ENCODE data around the gene SLC22A4. TPM values are rescaled to one million over a fixed set of nuclear protein-coding genes. Genes with fewer than 3 reads are reported as not detected.

The SLC22A4 gene
- total and polyA plus RNA-seq, 2 of the 8 experiments (the other 6 are each of a cell fraction or from before 2014, with no cell fraction given): 0.45 to 0.60 TPM

- no peaks in the 10 kb centered on the region for H3K23me2 ChIP-seq (ENCODE audit: low read depth, low read length)
- H4K5ac ChIP-seq (ENCODE audit: insufficient read length, low read depth, low read length): no peak overlapping the region
- no peak overlapping the region for H4K91ac ChIP-seq (replicated peaks; ENCODE audit: insufficient read length, low read length)
- no peak overlapping the region for H3K18ac ChIP-seq (ENCODE audit: extremely low read depth, low read length)
- H3K4ac ChIP-seq (replicated peaks; ENCODE audit: insufficient read length, low read depth, low read length): no peak overlapping the region
- no peak overlapping the region for H3K27ac ChIP-seq (ENCODE audit: low read depth, low read length)
- ChIA-PET POLR2A (ENCODE audit: partially characterized antibody) (no interaction called here), CTCF (ENCODE audit: partially characterized antibody) (interaction anchor here (0.7 to 16.4 kb wide), 6 partner anchors 9 to 201 kb away, joined by 3 to 353 read pairs (median 5); partner anchors contain the start of gene IRF1)
- no peaks in the 10 kb centered on the region; a peak in 1 of 8 replicates for H3K36me3 ChIP-seq (ENCODE audit: control insufficient read depth in 2 of 4, insufficient read depth in 4 of 4, low read length in 3 of 4)
- peaks cover 0 to 1% of the 10 kb centered on the region in 2 experiments for H4K20me1 ChIP-seq (replicated peaks in 1 of 2; ENCODE audit: control insufficient read depth in 1 of 2, insufficient read depth in 2 of 2, low read length in 2 of 2)
- no peak for DNase-seq (ENCODE audit: low read depth in 1 of 2, low spot score in 2 of 2)
- H3K9me3 ChIP-seq (ENCODE audit: insufficient read depth in 2 of 2, low read depth in 1 of 2, low read length in 1 of 2): no peaks in the 10 kb centered on the region
- no peak overlapping the region for H2BK120ac ChIP-seq (replicated peaks; ENCODE audit: low read depth, low read length)
- no peak overlapping the region for H3K4me3 ChIP-seq (ENCODE audit: extremely low read depth in 1 of 4, insufficient read depth in 2 of 4, low read depth in 3 of 4, low read length in 4 of 4)
- no peak overlapping the region for H2AK5ac ChIP-seq (ENCODE audit: low read depth, low read length)
- no peak overlapping the region for H2BK20ac ChIP-seq (ENCODE audit: low read length)
- H2BK15ac ChIP-seq (ENCODE audit: low read length): no peak overlapping the region
- no peaks in the 10 kb centered on the region for H3K79me1 ChIP-seq (ENCODE audit: low read depth, low read length)
- H3K56ac ChIP-seq (replicated peaks; ENCODE audit: insufficient read length, low read depth, low read length): no peak overlapping the region
- H3K4me2 ChIP-seq (ENCODE audit: insufficient read depth in 1 of 2, low read depth in 2 of 2, low read length in 2 of 2): no peak overlapping the region
- FAIRE-seq: no peak
- no peaks in the 10 kb centered on the region for H3K4me1 ChIP-seq (replicated peaks in 1 of 4; ENCODE audit: control insufficient read depth in 3 of 4, insufficient read depth in 4 of 4, low read length in 3 of 4)
- no peak overlapping the region for H2BK5ac ChIP-seq (ENCODE audit: low read depth, low read length)
- no peak overlapping the region for H4K8ac ChIP-seq (ENCODE audit: extremely low read depth, insufficient read depth, low read length)
- H2BK12ac ChIP-seq (ENCODE audit: low read depth, low read length): no peak overlapping the region
- no peaks in the 10 kb centered on the region for H3K27me3 ChIP-seq (replicated peaks in 1 of 4; ENCODE audit: control insufficient read depth in 3 of 4, extremely low read depth in 1 of 4, insufficient read depth in 3 of 4, low read length in 3 of 4)
- H3K23ac ChIP-seq (ENCODE audit: insufficient read length): no peak overlapping the region
- no peak overlapping the region for H2AFZ ChIP-seq (ENCODE audit: low read length)
- 100% methylated on average over 2 of the region's 2 CpGs; no CpG with 5 or more reads in 1 of the 2 experiments for WGBS, 2 experiments (ENCODE audit: extremely low coverage in 1 of 2, insufficient coverage in 1 of 2, insufficient read length in 1 of 2, insufficient replicate concordance in 2 of 2, low coverage in 1 of 2, low lambda C conversion rate in 2 of 2, missing lambda C conversion rate in 1 of 2)
- no peak overlapping the region for H3K14ac ChIP-seq (ENCODE audit: insufficient read length)
- no peak overlapping the region for H3K9ac ChIP-seq (replicated peaks in 1 of 4; ENCODE audit: extremely low read depth in 1 of 4, low read depth in 3 of 4, low read length in 3 of 4)
- no peaks in the 10 kb centered on the region for H3K79me2 ChIP-seq (ENCODE audit: control insufficient read depth in 1 of 2, insufficient read depth in 2 of 2, low read length in 2 of 2)
- TF ChIP-seq KDM4A (IDR thresholded peaks at IDR 0.05; ENCODE audit: low read depth, low read length, severe bottlenecking): no peak
- TF ChIP-seq SIN3A (conservative IDR thresholded peaks at IDR 0.05 in 1 of 2, IDR thresholded peaks at IDR 0.05 in 1 of 2; ENCODE audit: low read depth in 1 of 2, low read length in 2 of 2): no peak
- no peak for TF ChIP-seq POU5F1 (IDR thresholded peaks at IDR 0.05; ENCODE audit: low read depth, low read length)
- TF ChIP-seq GABPA (IDR thresholded peaks at IDR 0.05; ENCODE audit: borderline replicate concordance, insufficient read depth, low read length): no peak
- no peak for TF ChIP-seq CHD1 (IDR thresholded peaks at IDR 0.05; ENCODE audit: low read depth, low read length)
- TF ChIP-seq ZNF274 (IDR thresholded peaks at IDR 0.05; ENCODE audit: borderline replicate concordance, extremely low read depth, low read length): no peak
- no peak for TF ChIP-seq SP2 (IDR thresholded peaks at IDR 0.05; ENCODE audit: low read length)
- TF ChIP-seq EP300 (IDR thresholded peaks at IDR 0.05; ENCODE audit: borderline replicate concordance in 1 of 2, low read depth in 2 of 2, low read length in 2 of 2): no peak
- no peak for TF ChIP-seq CTBP2 (IDR thresholded peaks at IDR 0.05; ENCODE audit: borderline replicate concordance, insufficient read depth, insufficient read length, low read length)
- TF ChIP-seq HDAC6 (IDR thresholded peaks at IDR 0.05; ENCODE audit: low read depth, low read length): no peak
- no peak for TF ChIP-seq JUND (IDR thresholded peaks at IDR 0.05; ENCODE audit: low read length)
- no peak for TF ChIP-seq EZH2 (IDR thresholded peaks at IDR 0.05; ENCODE audit: low read depth, low read length, severe bottlenecking)
- TF ChIP-seq ASH2L (IDR thresholded peaks at IDR 0.05; ENCODE audit: low read length): no peak
- no peak for TF ChIP-seq CEBPB (IDR thresholded peaks at IDR 0.05; ENCODE audit: low read depth, low read length)
- TF ChIP-seq GTF2F1 (IDR thresholded peaks at IDR 0.05; ENCODE audit: borderline replicate concordance, low read depth, low read length): no peak
Measured at GRCh38 chr5:132380741-132381140, 86.5 kb downstream of the SLC22A4 start.

All from H1 (cell line).